ENCODE measurements around the gene B3GLCT.

DNA sequence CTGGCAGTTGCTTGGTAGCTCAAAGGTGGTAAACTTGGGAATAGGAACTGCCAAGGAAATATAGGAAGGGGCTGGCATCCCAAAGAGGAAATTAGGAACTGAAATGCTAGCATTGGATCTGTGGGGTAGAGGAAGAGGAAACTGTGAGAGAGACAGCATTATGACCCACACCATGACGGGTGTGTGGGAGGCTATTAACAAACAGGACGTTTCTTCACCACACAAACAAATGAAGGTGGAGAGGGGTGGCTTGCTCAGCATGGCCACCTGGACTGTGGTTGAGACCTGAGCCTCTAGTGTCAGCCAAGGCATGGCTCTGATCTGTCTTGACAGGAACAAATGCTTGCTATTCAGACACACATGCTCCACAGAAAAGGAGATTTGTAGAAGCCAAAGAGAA is 178.2 kb downstream of the B3GLCT start:
- TF ChIP-seq, protein P1, sequence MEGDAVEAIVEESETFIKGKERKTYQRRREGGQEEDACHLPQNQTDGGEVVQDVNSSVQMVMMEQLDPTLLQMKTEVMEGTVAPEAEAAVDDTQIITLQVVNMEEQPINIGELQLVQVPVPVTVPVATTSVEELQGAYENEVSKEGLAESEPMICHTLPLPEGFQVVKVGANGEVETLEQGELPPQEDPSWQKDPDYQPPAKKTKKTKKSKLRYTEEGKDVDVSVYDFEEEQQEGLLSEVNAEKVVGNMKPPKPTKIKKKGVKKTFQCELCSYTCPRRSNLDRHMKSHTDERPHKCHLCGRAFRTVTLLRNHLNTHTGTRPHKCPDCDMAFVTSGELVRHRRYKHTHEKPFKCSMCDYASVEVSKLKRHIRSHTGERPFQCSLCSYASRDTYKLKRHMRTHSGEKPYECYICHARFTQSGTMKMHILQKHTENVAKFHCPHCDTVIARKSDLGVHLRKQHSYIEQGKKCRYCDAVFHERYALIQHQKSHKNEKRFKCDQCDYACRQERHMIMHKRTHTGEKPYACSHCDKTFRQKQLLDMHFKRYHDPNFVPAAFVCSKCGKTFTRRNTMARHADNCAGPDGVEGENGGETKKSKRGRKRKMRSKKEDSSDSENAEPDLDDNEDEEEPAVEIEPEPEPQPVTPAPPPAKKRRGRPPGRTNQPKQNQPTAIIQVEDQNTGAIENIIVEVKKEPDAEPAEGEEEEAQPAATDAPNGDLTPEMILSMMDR (IDR thresholded peaks at IDR 0.05; ENCODE audit: insufficient read depth, low read length) = no peak
- TF ChIP-seq POLR2AphosphoS5 (IDR thresholded peaks at IDR 0.05; ENCODE audit: low read depth) = no peak
- TF ChIP-seq GABPA (IDR thresholded peaks at IDR 0.05; ENCODE audit: low read depth) = no peak
- peak; percentile 51; the same call in 1 of the 2 replicates for TF ChIP-seq SPI1 (IDR thresholded peaks at IDR 0.05; ENCODE audit: borderline replicate concordance, low read depth)
